ENCODE results near the gene CAPN14.

The CAPN14 gene

GRCh38 chr2:31226266-31226665 is 9.0 kb upstream of the CAPN14 start:
- DNase-seq = no peak

GRCh38 chr2:31223749-31224148 is 6.4 kb upstream of the CAPN14 start:
- no peak for DNase-seq

- DNase-seq = peak in 1 of 4 experiments; percentile 13
Observed at GRCh38 chr2:31223026-31223425, 5.7 kb upstream of the CAPN14 start.

- DNase-seq = peak in 2 of 4 experiments; percentile 34 to 53
Observed at GRCh38 chr2:31222071-31222470, 4.8 kb upstream of the CAPN14 start.

GRCh38 chr2:31221544-31221943 is 4.2 kb upstream of the CAPN14 start:
- peak in 2 of 4 experiments; percentile 19 to 23 for DNase-seq

- peak; percentile 79 to 95 (median 88) for DNase-seq
Observed at GRCh38 chr2:31219131-31219969, 2.0 kb upstream of the CAPN14 start.

- DNase-seq = no peak
Observed at GRCh38 chr2:31216734-31217133, 581 bp downstream of the CAPN14 start.

GRCh38 chr2:31214444-31214915 is 2.8 kb downstream of the CAPN14 start:
- no peak for DNase-seq

GRCh38 chr2:31213601-31214443 is 3.5 kb downstream of the CAPN14 start:
- DNase-seq = peak in 3 of 4 experiments; percentile 18 to 36 (median 22)

- DNase-seq = no peak
Observed at GRCh38 chr2:31212659-31213600, 4.4 kb downstream of the CAPN14 start.

GRCh38 chr2:31208240-31208639 is 9.1 kb downstream of the CAPN14 start:
- DNase-seq = no peak

GRCh38 chr2:31207790-31208189 is 9.5 kb downstream of the CAPN14 start:
- DNase-seq = no peak

- no peak for DNase-seq
Observed at GRCh38 chr2:31205613-31206012, 11.7 kb downstream of the CAPN14 start.

GRCh38 chr2:31205186-31205585 is 12.1 kb downstream of the CAPN14 start:
- DNase-seq = peak in 2 of 4 experiments; percentile 10 to 26

- DNase-seq = no peak
Observed at GRCh38 chr2:31204783-31205182, 12.5 kb downstream of the CAPN14 start.

- no peak for DNase-seq
Observed at GRCh38 chr2:31203916-31204315, 13.4 kb downstream of the CAPN14 start.

GRCh38 chr2:31202833-31203232 is 14.5 kb downstream of the CAPN14 start:
- DNase-seq = no peak

GRCh38 chr2:31202041-31202440 is 15.3 kb downstream of the CAPN14 start:
- DNase-seq = no peak

GRCh38 chr2:31200972-31201371 is 16.3 kb downstream of the CAPN14 start:
- no peak for DNase-seq

GRCh38 chr2:31199206-31199605 is 18.1 kb downstream of the CAPN14 start:
- DNase-seq = no peak

- DNase-seq = no peak
Observed at GRCh38 chr2:31197669-31198068, 19.6 kb downstream of the CAPN14 start.

- DNase-seq = no peak
Observed at GRCh38 chr2:31197166-31197565, 20.1 kb downstream of the CAPN14 start.

Measured in suppressor macrophage (primary cell).